Stimulated activated naive CD4-positive, alpha-beta T cell (primary cell): Measurements from ENCODE around the gene TRIM33.
A peak's percentile ranks its signal among the peaks of the same experiment; 100 is the strongest.

ENCODE experiments used
- DNase-seq, 6 experiments: peaks; one replicate each; lab custom pipeline; 2025; lab: John Stamatoyannopoulos, UW

Gene TRIM33

DNA sequence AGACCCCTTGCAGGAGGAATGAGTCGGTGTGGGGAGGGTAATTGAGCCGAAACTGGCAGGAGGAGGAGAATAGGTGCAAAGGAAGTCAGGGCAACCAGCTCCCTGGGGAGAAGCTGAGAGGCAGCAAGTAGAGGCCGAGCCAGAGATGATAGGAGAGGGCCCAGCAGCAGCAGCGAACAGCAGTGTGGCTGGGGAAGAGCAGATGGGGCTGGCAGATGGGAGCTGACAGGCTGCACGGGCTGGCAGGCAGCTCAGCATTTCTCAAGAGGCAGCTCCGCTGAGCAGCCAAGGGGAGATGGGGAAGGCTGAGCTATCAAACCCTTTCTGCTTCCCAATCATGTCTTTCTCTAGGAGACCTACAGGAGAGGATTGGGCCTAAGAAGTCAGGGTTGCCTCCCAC, 158.2 kb downstream of the TRIM33 start:
- DNase-seq, result no peak

DNA sequence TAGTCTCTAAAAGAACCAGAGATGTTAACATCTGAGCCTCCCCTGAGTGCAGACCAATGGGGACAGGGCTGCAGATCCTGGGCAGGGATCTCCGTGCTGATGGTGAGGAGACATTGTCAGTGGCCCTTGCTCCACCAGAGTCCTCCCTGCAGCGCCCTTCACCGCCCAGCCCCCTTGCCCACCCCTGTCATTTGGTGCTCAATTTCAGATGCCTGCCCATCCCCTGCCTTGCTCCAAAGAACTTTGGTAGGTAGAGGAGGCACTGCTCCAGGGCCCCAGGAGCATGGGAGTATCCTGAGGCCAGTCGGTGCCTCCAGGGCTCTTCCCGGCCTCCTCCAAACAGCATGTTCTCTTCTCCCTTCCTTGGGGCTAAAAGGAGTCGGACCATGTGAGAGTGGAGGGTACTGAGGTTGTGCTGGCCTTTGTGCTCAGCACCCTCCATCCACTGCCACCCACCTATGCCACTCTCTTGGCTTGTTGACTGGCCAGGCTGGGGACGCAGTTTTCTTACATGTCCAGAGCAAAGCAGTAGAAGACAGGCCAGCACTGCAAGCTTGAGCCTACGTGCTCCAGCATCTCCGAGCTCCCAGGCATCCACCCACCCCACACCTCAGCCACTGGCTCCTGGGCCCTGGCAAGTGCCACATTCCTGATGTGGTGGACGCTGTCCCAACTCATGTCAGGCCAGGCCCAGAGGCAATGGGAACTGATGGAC, 160.1 kb downstream of the TRIM33 start:
- DNase-seq, result no peak

DNA sequence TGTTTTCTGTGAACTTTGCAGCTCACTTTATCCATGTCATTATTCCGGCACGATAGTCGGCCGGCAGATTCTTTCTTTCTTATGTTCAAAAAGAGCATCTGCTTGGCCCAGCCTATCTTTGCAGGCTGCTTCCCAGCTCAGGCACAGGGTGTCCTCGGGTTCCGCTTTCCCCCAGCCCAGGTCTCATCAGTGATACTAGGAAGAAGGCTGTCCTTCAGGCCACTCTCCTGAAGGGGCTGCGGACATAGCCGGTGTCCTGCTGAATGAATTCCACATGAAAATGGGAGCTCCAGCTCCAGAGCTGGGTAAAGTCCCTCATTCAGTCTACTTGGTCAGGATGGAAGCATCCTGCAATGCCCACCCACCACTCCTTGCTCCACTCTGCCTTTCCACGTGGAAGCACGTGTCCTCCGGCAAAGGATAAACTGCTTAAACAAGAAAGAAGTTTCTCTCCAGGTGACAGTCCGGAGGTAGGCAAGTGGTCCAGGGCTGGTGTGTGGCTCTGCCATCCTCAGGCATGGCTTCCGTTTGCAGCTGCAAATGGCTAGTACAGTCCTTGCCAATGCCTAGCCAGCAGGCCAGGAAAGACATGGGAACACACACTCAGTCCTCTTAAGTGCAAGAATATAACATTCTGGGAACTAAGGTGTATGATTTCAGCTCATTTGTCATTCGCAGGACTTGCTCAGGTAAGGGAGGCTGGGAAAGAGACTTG, 161.0 kb downstream of the TRIM33 start:
- DNase-seq, result no peak

DNA sequence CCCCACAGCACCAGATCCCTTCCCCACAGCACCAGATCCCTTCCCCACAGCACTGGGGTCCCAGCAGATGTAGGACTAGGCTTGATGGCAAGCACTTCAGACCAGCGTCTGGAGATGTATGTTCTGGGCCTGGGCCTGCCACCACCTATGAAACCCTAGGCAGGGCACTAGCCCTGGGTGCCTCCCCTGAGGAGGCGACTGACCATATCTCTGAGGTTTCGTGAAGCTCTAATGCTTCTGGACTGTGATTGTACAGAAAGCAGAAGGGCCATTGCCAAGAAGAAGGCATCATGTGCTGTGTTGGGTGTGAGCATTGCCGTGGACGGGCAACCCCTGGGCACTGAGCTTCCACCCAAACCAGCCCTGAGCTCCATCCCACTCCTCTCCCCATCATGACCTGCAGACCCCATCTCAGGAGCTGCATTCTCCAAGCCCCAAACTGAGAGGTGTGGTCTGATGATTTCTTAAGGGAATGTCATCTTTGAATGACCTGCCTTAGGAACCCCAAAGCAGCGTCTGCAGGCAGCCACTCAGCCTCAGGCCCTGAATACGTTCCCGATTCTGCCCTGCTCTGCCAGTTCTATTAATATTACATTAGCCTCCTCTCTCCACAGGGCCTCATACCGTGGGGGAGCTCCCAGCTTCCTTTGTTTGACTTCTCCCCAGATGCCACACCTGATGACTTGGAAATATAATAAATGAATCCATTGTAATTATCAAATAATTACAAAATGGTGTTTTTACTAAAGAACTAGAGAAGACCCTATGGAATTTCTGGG, 163.4 kb downstream of the TRIM33 start:
- DNase-seq, result no peak

DNA sequence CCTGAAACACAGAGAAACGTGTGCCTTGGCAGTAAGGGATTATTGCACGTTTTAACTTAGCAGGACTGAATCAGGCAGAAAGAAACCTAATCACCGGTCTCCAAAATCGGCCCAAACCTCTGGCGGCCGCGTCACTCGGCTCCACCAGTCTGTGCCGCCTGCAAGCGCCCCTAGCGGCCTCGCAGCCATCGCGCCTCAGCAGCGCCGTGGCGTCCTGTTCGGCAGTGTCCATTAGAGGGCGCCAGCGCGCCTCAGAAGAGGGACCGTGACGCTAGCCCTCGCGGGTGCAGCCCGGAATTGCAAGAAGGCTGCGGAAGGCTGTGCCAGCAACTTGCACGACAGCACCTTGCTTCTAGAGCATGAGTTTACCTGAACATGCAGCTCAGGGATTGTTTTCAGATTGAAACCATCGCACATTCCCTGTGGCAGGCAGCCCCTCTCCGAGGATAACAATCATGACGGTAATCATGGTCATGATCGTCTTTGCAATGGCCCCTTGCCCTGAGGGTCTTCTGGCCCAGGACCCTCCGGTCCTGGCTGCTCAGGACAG, 164.4 kb downstream of the TRIM33 start:
- DNase-seq, result peak; percentile 91 to 97 (median 96)

DNA sequence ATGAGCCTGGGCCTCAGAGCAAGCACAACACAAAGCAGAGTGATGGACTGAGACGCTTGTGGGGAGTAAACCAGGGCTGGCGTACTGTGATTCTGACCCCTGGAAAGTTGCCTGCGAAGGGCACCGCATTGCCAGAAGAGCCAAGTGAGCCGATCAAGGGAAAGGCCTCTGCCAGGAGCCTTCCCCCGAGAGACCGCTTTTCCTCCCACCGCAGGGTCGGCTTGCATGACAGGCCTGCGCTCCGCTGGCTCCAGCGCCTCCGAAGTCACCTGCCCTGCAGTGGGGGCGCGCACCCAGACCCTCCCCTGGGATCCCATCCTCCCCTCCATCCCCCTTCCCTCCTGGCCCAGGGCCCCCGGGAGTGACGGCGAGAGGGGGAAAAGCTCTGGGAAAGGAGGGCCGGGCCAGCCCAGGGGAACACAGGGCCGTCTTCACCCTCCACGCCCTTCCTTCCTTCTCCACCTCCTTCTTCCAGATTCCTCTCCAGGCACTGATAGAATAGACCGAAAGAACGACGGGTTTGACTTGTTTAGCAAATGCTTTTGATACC, 165.0 kb downstream of the TRIM33 start:
- peak in 1 of 6 experiments; percentile 37 for DNase-seq

DNA sequence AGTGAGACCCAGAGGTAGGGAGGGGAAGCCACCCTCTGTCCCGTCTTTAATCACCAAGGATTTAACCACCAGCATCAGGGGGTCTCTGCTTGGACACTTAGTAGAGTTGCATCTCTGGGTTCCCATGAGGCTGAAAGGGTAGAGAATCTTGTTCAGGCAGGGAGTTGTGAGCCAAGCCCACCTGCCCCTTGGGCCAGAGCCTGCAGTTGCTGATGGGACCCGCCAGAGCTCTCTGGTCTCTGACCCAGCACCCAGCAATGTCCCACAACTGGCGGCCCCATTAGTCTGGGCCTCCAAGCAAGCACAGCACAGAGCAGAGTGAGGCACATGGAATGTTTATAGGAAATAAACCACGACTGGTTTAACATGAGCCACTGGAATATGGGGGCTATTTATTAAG, 166.3 kb downstream of the TRIM33 start:
- no peak for DNase-seq
